IMR-90 (cell line): ENCODE measurements around the gene ARMC9.
"Not testable (repeated sequence)": the region's sequence is repeated elsewhere in the genome, so short reads cannot be mapped to it uniquely, and the experiment has no call there.

ENCODE experiments used
- BHLHE40 ChIP-seq: fragments of 150-350 bp; IDR thresholded peaks from 2 replicates; pipeline ENCODE4 v1.6.1; 2016; ENCODE audit warnings: mild to moderate bottlenecking, low read depth, low read length
- CEBPB ChIP-seq: IDR thresholded peaks from 2 replicates; pipeline ENCODE4 v1.6.1; 2012; ENCODE audit warnings: low read depth, low read length, improper control_type of control experiment
- NFE2L2 ChIP-seq: fragments of 150-350 bp; IDR thresholded peaks from 2 replicates; pipeline ENCODE4 v1.6.1; 2016; ENCODE audit warnings: low read depth, mild to moderate bottlenecking, low read length
- POLR2A ChIP-seq: IDR thresholded peaks from 2 replicates; pipeline ENCODE4 v1.6.1; 2012; ENCODE audit warnings: mild to moderate bottlenecking, low read depth, low read length
- RAD21 ChIP-seq: IDR thresholded peaks from 2 replicates; pipeline ENCODE4 v1.6.1; 2012; ENCODE audit warnings: low read length, improper control_type of control experiment

DNA sequence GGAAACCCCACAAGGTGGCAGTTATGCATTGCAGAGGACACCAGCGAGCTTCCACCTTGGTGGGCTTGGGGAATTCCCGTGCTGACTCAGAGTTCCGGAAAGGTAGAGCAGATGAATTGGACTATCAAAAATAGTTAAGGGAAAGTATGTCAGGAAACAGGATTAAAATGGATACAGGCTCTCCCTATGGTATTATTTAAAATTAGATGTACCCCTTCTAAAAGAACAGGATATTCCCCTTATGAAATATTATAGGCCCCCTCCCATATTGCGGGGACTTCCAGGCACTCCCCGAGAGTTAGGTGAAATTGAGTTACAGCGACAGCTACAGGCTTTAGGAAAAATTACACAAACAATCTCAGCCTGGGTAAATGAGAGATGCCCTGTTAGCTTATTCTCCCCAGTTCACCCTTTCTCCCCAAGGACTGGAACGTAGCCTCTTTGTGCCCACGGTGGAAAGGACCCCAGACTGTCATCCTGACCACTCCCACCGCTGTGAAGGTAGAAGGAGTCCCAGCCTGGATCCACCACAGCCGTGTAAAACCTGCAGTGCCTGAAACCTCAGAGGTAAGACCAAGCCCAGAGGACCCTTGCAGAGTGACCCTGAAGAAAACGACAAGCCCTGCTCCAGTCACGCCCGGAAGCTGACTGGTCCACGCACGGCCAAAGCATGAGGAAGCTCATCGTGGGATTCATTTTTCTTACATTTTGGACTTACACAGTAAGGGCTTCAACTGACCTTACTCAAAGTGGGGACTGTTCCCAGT is 207.4 kb downstream of the ARMC9 start:
- TF ChIP-seq CEBPB, NFE2L2, POLR2A, RAD21, BHLHE40: not testable (repeated sequence)
